ENCODE results near the gene UBASH3B. TPM values are rescaled to one million over a fixed set of nuclear protein-coding genes. Genes with fewer than 3 reads are reported as not detected.

Gene UBASH3B
- total RNA-seq, 1 donor: 21.4 TPM

DNA sequence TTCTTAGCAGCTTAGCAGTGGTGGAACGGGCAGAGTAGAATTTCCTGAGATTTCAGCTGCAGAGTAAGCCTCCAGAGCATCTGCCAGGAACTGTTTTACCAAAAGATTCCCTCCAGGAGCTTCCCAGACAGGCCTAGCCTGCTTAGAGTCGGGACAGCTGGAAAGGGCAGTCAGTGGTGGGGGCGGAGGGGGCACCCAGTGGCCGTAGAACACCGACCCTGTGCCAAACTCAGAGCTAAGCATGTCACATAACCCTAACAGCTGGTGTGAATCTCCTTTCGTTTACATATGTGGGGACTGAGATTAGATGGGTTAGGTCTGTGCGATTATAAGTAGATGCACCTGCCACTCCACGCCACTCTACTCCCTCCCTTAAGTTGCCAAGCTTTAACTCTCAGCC, 102.8 kb downstream of the UBASH3B start:
- Histone ChIP-seq H3K36me3 (ENCODE audit: insufficient read depth, low read length) (no peaks in the 10 kb centered on the region), H2AFZ (ENCODE audit: low read length) (no peak overlapping the region), H3K4me3 (ENCODE audit: insufficient read depth, low read length) (no peak overlapping the region), H4K20me1 (ENCODE audit: insufficient read depth, low read length) (peaks cover 13% of the 10 kb centered on the region), H3K4me2 (ENCODE audit: insufficient read depth, low read length) (no peak overlapping the region), H3K9me3 (ENCODE audit: low read depth, low read length) (no peaks in the 10 kb centered on the region), H3K4me1 (ENCODE audit: insufficient read depth, low read length) (peaks cover 11% of the 10 kb centered on the region), H3K27ac (ENCODE audit: low read depth, low read length) (no peak overlapping the region), H3K79me2 (ENCODE audit: insufficient read depth, low read length) (peaks cover 82% of the 10 kb centered on the region), H3K27me3 (ENCODE audit: insufficient read depth, low read length) (no peaks in the 10 kb centered on the region)
- DNase-seq (ENCODE audit: insufficient read length, low spot score, missing footprints): no peak
- no peak for TF ChIP-seq CTCF (IDR thresholded peaks at IDR 0.05; ENCODE audit: extremely low read depth, low read depth, low read length)

GRCh38 chr11:122758974-122759373, 103.5 kb downstream of the UBASH3B start:
- Histone ChIP-seq H3K27me3 (ENCODE audit: insufficient read depth, low read length) (no peaks in the 10 kb centered on the region), H2AFZ (ENCODE audit: low read length) (no peak overlapping the region), H3K4me1 (ENCODE audit: insufficient read depth, low read length) (peaks cover 11% of the 10 kb centered on the region), H3K27ac (ENCODE audit: low read depth, low read length) (no peak overlapping the region), H3K4me2 (ENCODE audit: insufficient read depth, low read length) (no peak overlapping the region), H3K79me2 (ENCODE audit: insufficient read depth, low read length) (peaks cover 85% of the 10 kb centered on the region), H3K4me3 (ENCODE audit: insufficient read depth, low read length) (no peak overlapping the region), H3K36me3 (ENCODE audit: insufficient read depth, low read length) (no peaks in the 10 kb centered on the region), H4K20me1 (ENCODE audit: insufficient read depth, low read length) (peaks cover 13% of the 10 kb centered on the region), H3K9me3 (ENCODE audit: low read depth, low read length) (no peaks in the 10 kb centered on the region)
- no peak for TF ChIP-seq CTCF (IDR thresholded peaks at IDR 0.05; ENCODE audit: extremely low read depth, low read depth, low read length)
- DNase-seq (ENCODE audit: insufficient read length, low spot score, missing footprints): no peak

- DNase-seq (ENCODE audit: insufficient read length, low spot score, missing footprints): no peak
- Histone ChIP-seq H3K27me3 (ENCODE audit: insufficient read depth, low read length) (no peaks in the 10 kb centered on the region), H3K4me3 (ENCODE audit: insufficient read depth, low read length) (no peak overlapping the region), H3K9me3 (ENCODE audit: low read depth, low read length) (no peaks in the 10 kb centered on the region), H3K4me1 (ENCODE audit: insufficient read depth, low read length) (peaks cover 11% of the 10 kb centered on the region), H3K36me3 (ENCODE audit: insufficient read depth, low read length) (no peaks in the 10 kb centered on the region), H4K20me1 (ENCODE audit: insufficient read depth, low read length) (peaks cover 7% of the 10 kb centered on the region), H2AFZ (ENCODE audit: low read length) (no peak overlapping the region), H3K79me2 (ENCODE audit: insufficient read depth, low read length) (peaks cover 75% of the 10 kb centered on the region), H3K4me2 (ENCODE audit: insufficient read depth, low read length) (no peak overlapping the region), H3K27ac (ENCODE audit: low read depth, low read length) (no peak overlapping the region)
- TF ChIP-seq CTCF (IDR thresholded peaks at IDR 0.05; ENCODE audit: extremely low read depth, low read depth, low read length): no peak
Measured at GRCh38 chr11:122763108-122763507, 107.6 kb downstream of the UBASH3B start.

DNA sequence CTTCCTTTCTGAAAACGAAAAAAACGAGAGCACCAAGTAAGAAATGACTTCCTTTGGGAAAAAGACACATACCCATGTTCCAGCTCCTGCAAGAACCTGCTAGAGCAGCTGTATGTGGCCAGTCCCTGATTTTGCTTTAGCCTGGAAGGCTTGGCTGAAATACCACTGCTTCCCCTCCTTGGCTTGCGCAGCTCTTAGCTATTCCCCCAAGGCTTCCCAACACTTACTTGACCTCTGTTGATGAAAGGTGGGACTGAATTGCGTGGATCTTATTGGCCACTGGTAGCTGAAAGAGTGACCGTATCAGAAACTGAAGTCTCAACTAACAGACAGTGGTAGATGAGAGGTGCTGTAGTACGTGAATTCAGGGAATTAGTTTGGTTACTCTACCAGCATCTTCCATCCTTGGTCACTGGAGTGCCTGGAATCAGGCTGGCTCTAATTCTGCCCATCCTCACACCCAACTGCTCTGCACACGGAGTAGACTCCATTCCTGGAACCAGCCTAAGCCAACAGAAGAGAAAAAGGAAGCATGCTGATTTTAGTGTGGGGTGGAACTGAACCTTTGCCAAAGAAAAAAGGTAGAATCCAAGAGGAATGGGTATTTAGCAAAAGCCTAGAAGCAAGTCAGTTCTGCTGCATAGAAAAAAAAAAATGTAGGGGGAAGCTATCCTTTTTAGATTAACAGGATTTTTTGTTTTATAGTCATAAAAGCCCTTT, 109.0 kb downstream of the UBASH3B start:
- H3K27ac ChIP-seq (ENCODE audit: low read depth, low read length): no peak overlapping the region
- H3K4me2 ChIP-seq (ENCODE audit: insufficient read depth, low read length): no peak overlapping the region
- no peak for DNase-seq (ENCODE audit: insufficient read length, low spot score, missing footprints)
- H3K9me3 ChIP-seq (ENCODE audit: low read depth, low read length): no peaks in the 10 kb centered on the region
- no peak overlapping the region for H3K4me3 ChIP-seq (ENCODE audit: insufficient read depth, low read length)
- H3K4me1 ChIP-seq (ENCODE audit: insufficient read depth, low read length): peaks cover 8% of the 10 kb centered on the region
- TF ChIP-seq CTCF (IDR thresholded peaks at IDR 0.05; ENCODE audit: extremely low read depth, low read depth, low read length): no peak
- no peaks in the 10 kb centered on the region for H3K36me3 ChIP-seq (ENCODE audit: insufficient read depth, low read length)
- no peaks in the 10 kb centered on the region for H3K27me3 ChIP-seq (ENCODE audit: insufficient read depth, low read length)
- H2AFZ ChIP-seq (ENCODE audit: low read length): no peak overlapping the region
- H4K20me1 ChIP-seq (ENCODE audit: insufficient read depth, low read length): no peaks in the 10 kb centered on the region
- peaks cover 72% of the 10 kb centered on the region for H3K79me2 ChIP-seq (ENCODE audit: insufficient read depth, low read length)

Data from osteoblast (primary cell).